MM.1S (cell line): ENCODE measurements around the gene ELF3.
A peak's percentile ranks its signal among the peaks of the same experiment; 100 is the strongest.

Experiments
- DNase-seq: peaks from one replicate; pipeline ENCODE4 v3.0.0-alpha.2; 2015
- H2AFZ ChIP-seq: fragments of 300-600 bp; sonication (generic); 2 replicates; pipeline ENCODE4 v1.6.0; 2016; ENCODE audit warnings: antibody characterized with exemption, low read length
- H3F3A ChIP-seq: fragments of 300-600 bp; sonication (generic); 2 replicates; pipeline ENCODE4 v1.6.1; 2016; ENCODE audit warnings: mild to moderate bottlenecking, antibody characterized with exemption, low read length, moderate library complexity, mixed read lengths; ENCODE audit not compliant: insufficient read depth
- H3K27ac ChIP-seq: fragments of 300-600 bp; sonication (generic); 2 replicates; pipeline ENCODE4 v1.5.1; 2016; ENCODE audit warnings: mild to moderate bottlenecking, low read length
- H3K27me3 ChIP-seq: fragments of 300-600 bp; sonication (generic); replicated peaks from 2 replicates; pipeline ENCODE4 v1.6.0; 2016; ENCODE audit warnings: low read length; ENCODE audit not compliant: insufficient read depth
- H3K36me3 ChIP-seq: fragments of 300-600 bp; sonication (generic); replicated peaks from 2 replicates; pipeline ENCODE4 v1.6.1; 2016; ENCODE audit warnings: mild to moderate bottlenecking, low read length, mixed read lengths; ENCODE audit not compliant: insufficient read depth
- H3K4me1 ChIP-seq: fragments of 300-600 bp; sonication (generic); 2 replicates; pipeline ENCODE4 v1.6.1; 2016; ENCODE audit warnings: low read length, mixed read lengths
- H3K4me2 ChIP-seq: fragments of 300-600 bp; sonication (generic); 2 replicates; pipeline ENCODE4 v1.6.0; 2016; ENCODE audit warnings: low read depth, low read length
- H3K4me3 ChIP-seq: fragments of 300-600 bp; sonication (generic); 2 replicates; pipeline ENCODE4 v1.5.1; 2016; ENCODE audit warnings: low read length, mixed read lengths
- H3K79me2 ChIP-seq: fragments of 300-600 bp; sonication (generic); 2 replicates; pipeline ENCODE4 v1.6.1; 2016; ENCODE audit warnings: mixed run types, low read length, mixed read lengths
- H3K9ac ChIP-seq: fragments of 300-600 bp; sonication (generic); 2 replicates; pipeline ENCODE4 v1.6.1; 2016; ENCODE audit warnings: low read length, mixed read lengths
- H3K9me2 ChIP-seq: fragments of 300-600 bp; sonication (generic); replicated peaks from 2 replicates; pipeline ENCODE4 v1.6.1; 2016; ENCODE audit warnings: mild to moderate bottlenecking, low read length, mixed read lengths; ENCODE audit not compliant: insufficient read depth
- H3K9me3 ChIP-seq: fragments of 300-600 bp; sonication (generic); replicated peaks from 2 replicates; pipeline ENCODE4 v1.6.1; 2016; ENCODE audit warnings: mild to moderate bottlenecking, low read length, mixed read lengths; ENCODE audit not compliant: insufficient read depth
- H4K20me1 ChIP-seq: fragments of 300-600 bp; sonication (generic); 2 replicates; pipeline ENCODE4 v1.6.1; 2016; ENCODE audit warnings: mild to moderate bottlenecking, low read length, moderate library complexity, mixed read lengths; ENCODE audit not compliant: insufficient read depth
- EZH2 ChIP-seq: fragments of 300-600 bp; sonication (generic); optimal IDR thresholded peaks from 2 replicates; pipeline ENCODE3; 2017; ENCODE audit warnings: low read depth, mild to moderate bottlenecking, antibody characterized with exemption, low read length, mixed read lengths
- EZH2phosphoT487 ChIP-seq: fragments of 300-600 bp; sonication (generic); IDR thresholded peaks from 2 replicates; pipeline ENCODE4 v1.6.1; 2018; ENCODE audit warnings: antibody characterized with exemption, low read length
- TF ChIP-seq, protein P1 (sequence below): fragments of 300-600 bp; sonication (generic); IDR thresholded peaks from 2 replicates; pipeline ENCODE4 v1.5.1; 2016; ENCODE audit warnings: antibody characterized with exemption, low read length, mixed read lengths

ELF3 gene

DNA sequence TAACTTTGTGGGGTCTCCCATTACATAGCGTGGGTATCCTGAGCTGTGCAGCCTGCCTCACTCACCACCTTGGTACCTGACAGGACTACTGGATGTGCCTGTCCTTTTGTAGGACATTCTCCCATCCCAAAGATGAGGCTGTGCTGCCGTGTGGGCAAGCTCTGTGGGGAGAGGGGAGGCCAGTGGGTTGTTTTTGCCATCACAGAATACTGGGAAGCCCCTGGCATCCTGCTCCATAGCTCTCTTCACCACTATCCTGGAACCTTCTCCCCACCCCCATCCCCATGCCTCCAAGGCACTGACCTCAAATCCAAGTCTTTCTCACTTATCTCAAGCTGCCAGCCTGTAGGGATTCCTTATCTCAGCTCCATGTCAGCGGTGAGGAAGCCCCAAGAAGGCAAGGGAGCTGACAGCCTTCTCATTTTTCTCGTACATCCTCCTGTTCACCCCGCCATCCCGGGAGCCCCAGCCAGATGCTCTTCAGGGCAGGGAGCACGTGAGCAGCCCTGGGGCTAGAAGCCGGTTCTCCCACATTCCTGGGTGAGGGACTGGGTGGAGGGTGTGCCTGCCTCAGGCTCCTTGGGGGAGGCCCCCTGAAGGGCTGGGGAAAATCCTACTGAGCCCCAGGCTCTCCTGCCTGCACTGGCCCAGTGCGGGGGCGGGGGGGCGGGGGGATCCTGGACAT is 2.4 kb upstream of the ELF3 start:
- Histone ChIP-seq H3K4me2 (no peak overlapping the region), H4K20me1 (no peaks in the 10 kb centered on the region), H3K27ac (no peak overlapping the region)

GRCh38 chr1:202009326-202010179 is 834 bp upstream of the ELF3 start:
- Histone ChIP-seq H3K9me2 (no peaks in the 10 kb centered on the region), H3K4me3 (no peak overlapping the region), H3K9me3 (no peaks in the 10 kb centered on the region), H3K4me1 (peaks cover 11% of the 10 kb centered on the region), H3K36me3 (0 out of 2 replicates have a peak, but pooled peaks cover 3% of the 10 kb centered on the region), H3K27ac (peak overlapping the region; percentile 9; the same call in 1 of the 2 replicates), H3K27me3 (no peaks in the 10 kb centered on the region), H4K20me1 (no peaks in the 10 kb centered on the region), H3K4me2 (peak overlapping the region; percentile 56), H3F3A (no peaks in the 10 kb centered on the region), H2AFZ (peak overlapping the region; percentile 64), H3K9ac (peak overlapping the region; percentile 28; the same call in 1 of the 2 replicates), H3K79me2 (no peaks in the 10 kb centered on the region)
- DNase-seq: peak; percentile 72
- TF ChIP-seq EZH2: no peak
- no peak for TF ChIP-seq EZH2phosphoT487
- TF ChIP-seq, protein P1, sequence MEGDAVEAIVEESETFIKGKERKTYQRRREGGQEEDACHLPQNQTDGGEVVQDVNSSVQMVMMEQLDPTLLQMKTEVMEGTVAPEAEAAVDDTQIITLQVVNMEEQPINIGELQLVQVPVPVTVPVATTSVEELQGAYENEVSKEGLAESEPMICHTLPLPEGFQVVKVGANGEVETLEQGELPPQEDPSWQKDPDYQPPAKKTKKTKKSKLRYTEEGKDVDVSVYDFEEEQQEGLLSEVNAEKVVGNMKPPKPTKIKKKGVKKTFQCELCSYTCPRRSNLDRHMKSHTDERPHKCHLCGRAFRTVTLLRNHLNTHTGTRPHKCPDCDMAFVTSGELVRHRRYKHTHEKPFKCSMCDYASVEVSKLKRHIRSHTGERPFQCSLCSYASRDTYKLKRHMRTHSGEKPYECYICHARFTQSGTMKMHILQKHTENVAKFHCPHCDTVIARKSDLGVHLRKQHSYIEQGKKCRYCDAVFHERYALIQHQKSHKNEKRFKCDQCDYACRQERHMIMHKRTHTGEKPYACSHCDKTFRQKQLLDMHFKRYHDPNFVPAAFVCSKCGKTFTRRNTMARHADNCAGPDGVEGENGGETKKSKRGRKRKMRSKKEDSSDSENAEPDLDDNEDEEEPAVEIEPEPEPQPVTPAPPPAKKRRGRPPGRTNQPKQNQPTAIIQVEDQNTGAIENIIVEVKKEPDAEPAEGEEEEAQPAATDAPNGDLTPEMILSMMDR: peak; percentile 98

More for the DNA sequence above, 2.4 kb upstream of the ELF3 start:
- H3K9ac ChIP-seq: no peak overlapping the region
- no peak for TF ChIP-seq EZH2
- TF ChIP-seq, protein P1: no peak
- TF ChIP-seq EZH2phosphoT487: no peak
- H3K27me3 ChIP-seq: no peaks in the 10 kb centered on the region
- no peaks in the 10 kb centered on the region for H3K9me3 ChIP-seq
- H3K4me3 ChIP-seq: no peak overlapping the region
- H3K36me3 ChIP-seq: 0 out of 2 replicates have a peak, but pooled peaks cover 3% of the 10 kb centered on the region
- H3F3A ChIP-seq: no peaks in the 10 kb centered on the region
- H3K4me1 ChIP-seq: peaks cover 11% of the 10 kb centered on the region
- no peak for DNase-seq
- H3K9me2 ChIP-seq: no peaks in the 10 kb centered on the region
- no peaks in the 10 kb centered on the region for H3K79me2 ChIP-seq
- no peak overlapping the region for H2AFZ ChIP-seq

DNA sequence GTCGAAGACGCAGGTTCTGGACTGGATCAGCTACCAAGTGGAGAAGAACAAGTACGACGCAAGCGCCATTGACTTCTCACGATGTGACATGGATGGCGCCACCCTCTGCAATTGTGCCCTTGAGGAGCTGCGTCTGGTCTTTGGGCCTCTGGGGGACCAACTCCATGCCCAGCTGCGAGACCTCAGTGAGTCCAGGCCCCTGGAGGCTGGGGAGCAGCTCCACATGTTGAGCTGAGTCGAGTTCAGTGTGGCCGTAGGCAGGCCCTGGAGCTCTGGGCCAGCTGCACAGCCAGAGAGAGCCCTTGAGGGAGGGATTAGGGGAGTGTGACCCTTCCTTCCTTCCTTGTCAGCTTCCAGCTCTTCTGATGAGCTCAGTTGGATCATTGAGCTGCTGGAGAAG is 1.6 kb downstream of the ELF3 start:
- no peak overlapping the region for H3K9ac ChIP-seq
- H3K9me3 ChIP-seq: no peaks in the 10 kb centered on the region
- H3K79me2 ChIP-seq: no peaks in the 10 kb centered on the region
- H4K20me1 ChIP-seq: no peaks in the 10 kb centered on the region
- no peaks in the 10 kb centered on the region for H3K36me3 ChIP-seq
- H3F3A ChIP-seq: no peaks in the 10 kb centered on the region
- H3K4me1 ChIP-seq: peaks cover 11% of the 10 kb centered on the region
- H3K4me3 ChIP-seq: no peak overlapping the region
- H3K4me2 ChIP-seq: no peak overlapping the region
- no peak for DNase-seq
- no peaks in the 10 kb centered on the region for H3K9me2 ChIP-seq
- no peak overlapping the region for H2AFZ ChIP-seq
- no peak overlapping the region for H3K27ac ChIP-seq
- H3K27me3 ChIP-seq: no peaks in the 10 kb centered on the region
- TF ChIP-seq EZH2 (no peak), EZH2phosphoT487 (no peak)
- TF ChIP-seq, protein P1: no peak
